RWPE1 (cell line): ENCODE data around the gene SYT14.
"Not testable (repeated sequence)": the region's sequence is repeated elsewhere in the genome, so short reads cannot be mapped to it uniquely, and the experiment has no call there.

Experiments
- CTCF ChIA-PET: fragments of 350-600 bp; sonication (Branson Sonifier 250); formaldehyde crosslinking; extraction: SDS; loops from one replicate; lab custom pipeline; 2021; lab: Yijun Ruan, JAX
- POLR2A ChIA-PET: fragments of 400-600 bp; formaldehyde crosslinking; extraction: SDS; loops from one replicate; lab custom pipeline; 2020; ENCODE audit warnings: antibody characterized with exemption; ENCODE audit not compliant: low non-redundant PET; lab: Yijun Ruan, JAX
- DNase-seq: peaks from one replicate; pipeline ENCODE4 v3.0.0; 2012; ENCODE audit warnings: low spot score
- H3K27ac ChIP-seq: fragments of 450-650 bp; 2 replicates; pipeline ENCODE4 v1.5.1; 2017
- CTCF ChIP-seq: fragments of 450-650 bp; conservative IDR thresholded peaks from 2 replicates; pipeline ENCODE4 v1.5.1; 2017; ENCODE audit warnings: low read depth, mild to moderate bottlenecking

SYT14 gene

GRCh38 chr1:209912306-209912705 lies 25.7 kb upstream of the SYT14 start:
- no peak overlapping the region for H3K27ac ChIP-seq
- ChIA-PET POLR2A (no interaction called here), CTCF (no interaction called here)
- DNase-seq = no peak
- no peak for TF ChIP-seq CTCF

- DNase-seq, POLR2A ChIA-PET, H3K27ac ChIP-seq: not testable (repeated sequence)
- CTCF ChIA-PET = interaction anchor here (0.7 kb wide), 1 partner anchor 70 kb away, joined by 3 read pairs; no protein-coding TSS in a partner anchor
Observed at GRCh38 chr1:209919637-209920036, 18.4 kb upstream of the SYT14 start.

GRCh38 chr1:209920844-209921243 lies 17.2 kb upstream of the SYT14 start:
- DNase-seq = no peak
- ChIA-PET POLR2A (no interaction called here), CTCF (no interaction called here)
- no peak for TF ChIP-seq CTCF
- H3K27ac ChIP-seq = no peak overlapping the region

- ChIA-PET POLR2A (no interaction called here), CTCF (interaction anchor here (0.6 kb wide), 1 partner anchor 1016 kb away, joined by 3 read pairs; no protein-coding TSS in a partner anchor)
Observed at GRCh38 chr1:209924390-209924789, 13.6 kb upstream of the SYT14 start.

GRCh38 chr1:209926045-209926444 lies 12.0 kb upstream of the SYT14 start:
- H3K27ac ChIP-seq = no peak overlapping the region
- POLR2A ChIA-PET = interaction anchor here (0.7 kb wide), 1 partner anchor 46 kb away, joined by 4 read pairs; no protein-coding TSS in a partner anchor

More at GRCh38 chr1:209924390-209924789, 13.6 kb upstream of the SYT14 start:
- DNase-seq = no peak
- H3K27ac ChIP-seq = no peak overlapping the region
- TF ChIP-seq CTCF = no peak

GRCh38 chr1:209927466-209927865 lies 10.6 kb upstream of the SYT14 start:
- CTCF ChIA-PET = interaction anchor here (0.6 kb wide), 2 partner anchors 31 to 63 kb away, joined by 3 read pairs; no protein-coding TSS in a partner anchor
- POLR2A ChIA-PET = no interaction called here
- H3K27ac ChIP-seq = no peak overlapping the region
- no peak for TF ChIP-seq CTCF
- no peak for DNase-seq

More at GRCh38 chr1:209926045-209926444, 12.0 kb upstream of the SYT14 start:
- CTCF ChIA-PET = no interaction called here
- TF ChIP-seq CTCF = no peak
- DNase-seq = peak; percentile 26

- DNase-seq = no peak
- no peak for TF ChIP-seq CTCF
- no peak overlapping the region for H3K27ac ChIP-seq
- ChIA-PET CTCF (no interaction called here), POLR2A (no interaction called here)
Observed at GRCh38 chr1:209929751-209930150, 8.3 kb upstream of the SYT14 start.
